NCI-H1092 (cell line): ENCODE data around the gene IFI27L2.

Source experiments
- DNase-seq: peaks from one replicate; lab custom pipeline; 2025; lab: John Stamatoyannopoulos, UW

Gene IFI27L2

DNA sequence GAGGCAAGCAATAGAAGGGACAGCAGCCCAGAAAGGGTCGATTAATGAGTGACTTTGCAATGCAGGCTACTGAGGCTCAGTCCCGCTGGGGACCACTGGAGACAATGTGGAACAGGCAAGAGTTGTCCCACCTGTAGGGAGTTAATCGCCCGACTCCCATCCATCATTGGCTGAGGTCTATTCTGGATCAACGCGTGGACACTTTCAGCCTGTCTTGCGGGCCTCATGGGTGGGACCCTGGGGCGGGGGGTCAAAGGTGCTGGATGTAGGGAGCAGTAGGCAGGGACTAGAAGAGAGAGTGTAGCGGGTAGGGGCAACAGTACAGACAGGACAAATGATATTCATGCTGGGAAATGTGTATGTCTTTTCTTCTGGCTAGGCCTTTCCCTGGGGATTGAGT lies 6.1 kb downstream of the IFI27L2 start:
- DNase-seq, result no peak

- no peak for DNase-seq
Measured at GRCh38 chr14:94122438-94122837, 7.0 kb downstream of the IFI27L2 start.

DNA sequence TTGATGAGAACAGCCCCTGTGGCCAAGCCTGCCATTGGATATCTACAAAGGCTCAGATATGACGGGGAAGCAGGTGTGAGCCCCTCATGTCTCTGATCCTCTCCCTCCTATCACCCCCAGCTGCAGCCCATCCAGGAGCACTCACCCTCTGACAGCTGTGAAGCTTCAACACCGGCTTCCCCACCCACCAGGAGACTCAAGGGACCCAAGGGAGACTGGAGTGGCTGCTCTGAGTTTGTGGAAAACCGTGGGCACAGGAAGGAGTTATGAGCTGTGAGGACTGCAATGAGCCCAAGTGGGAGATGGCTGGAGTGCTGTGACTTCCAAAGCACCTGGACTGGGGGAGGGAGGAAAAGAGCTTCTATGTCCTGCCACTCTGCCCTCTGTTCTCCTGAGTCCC lies 7.9 kb downstream of the IFI27L2 start:
- no peak for DNase-seq

DNA sequence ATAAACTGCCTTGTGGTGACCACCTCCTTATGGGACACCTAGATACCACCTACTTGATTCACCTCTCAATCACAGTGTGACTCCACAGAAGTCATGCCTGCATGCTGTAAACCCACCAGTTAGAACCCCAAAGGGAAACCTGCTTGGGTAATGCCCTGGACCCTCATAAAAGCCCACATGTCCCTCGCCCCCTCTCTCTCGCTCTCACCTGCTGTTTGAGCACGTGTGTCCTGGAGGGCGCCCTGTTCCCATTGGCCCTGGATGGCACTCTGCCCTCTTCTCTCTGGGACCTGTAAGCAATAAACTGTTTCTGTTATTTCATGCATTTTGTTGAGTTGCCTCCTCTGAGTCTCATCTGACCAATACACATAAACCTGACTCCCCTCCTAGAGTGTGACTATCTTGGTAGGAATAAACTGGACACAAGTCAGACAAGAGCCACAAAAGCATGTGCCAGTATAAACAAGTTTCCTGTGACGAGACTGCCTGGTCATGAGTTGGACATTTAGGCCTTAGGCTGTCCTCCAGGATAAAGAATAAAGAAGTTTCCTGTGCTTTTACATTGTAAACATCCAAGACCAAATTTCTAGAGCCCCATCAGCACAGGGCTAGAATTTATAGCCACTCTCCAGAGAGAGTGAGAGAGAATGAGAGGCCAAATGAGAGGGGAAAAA lies 8.6 kb downstream of the IFI27L2 start:
- DNase-seq, result no peak

DNA sequence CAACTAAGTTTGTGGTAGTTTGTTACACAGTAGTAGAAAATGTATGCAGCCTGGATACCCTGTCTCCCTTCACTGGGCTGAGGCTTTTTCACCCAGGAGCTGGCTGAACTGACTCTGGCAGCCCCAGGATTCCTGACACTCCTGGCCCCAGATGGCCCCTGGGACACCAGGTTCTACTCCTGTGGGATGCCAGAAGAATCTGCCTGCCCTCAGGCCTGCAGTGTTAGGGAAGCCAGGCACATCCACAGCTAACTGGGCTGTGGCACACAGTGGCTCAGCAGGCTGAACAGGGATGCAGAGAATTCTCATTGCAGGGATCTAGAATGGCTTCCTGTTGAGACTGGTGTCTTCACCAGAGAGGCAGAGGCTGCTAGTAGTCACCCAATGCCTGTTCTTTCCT lies 10.3 kb downstream of the IFI27L2 start:
- no peak for DNase-seq

- no peak for DNase-seq
Measured at GRCh38 chr14:94117856-94118255, 11.5 kb downstream of the IFI27L2 start.

DNA sequence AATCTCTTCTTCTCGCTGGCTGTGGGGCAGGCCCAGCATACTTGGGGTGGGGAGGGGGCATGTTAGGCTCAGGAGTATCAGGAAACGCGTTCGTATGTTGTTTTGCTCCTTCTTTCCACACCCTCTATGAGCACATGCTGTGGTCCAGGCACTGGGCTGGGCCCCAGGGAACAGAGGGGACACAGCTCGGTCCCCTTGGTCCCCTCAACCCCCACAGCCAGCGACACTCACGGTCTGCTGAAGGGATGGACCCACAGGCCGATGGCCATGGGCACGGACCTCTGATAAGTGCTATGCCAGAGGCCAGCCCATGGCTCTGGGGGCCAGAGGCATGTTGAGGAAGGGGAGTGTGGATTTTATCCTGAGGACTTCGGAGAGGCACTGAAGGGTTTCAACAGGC lies 12.7 kb downstream of the IFI27L2 start:
- no peak for DNase-seq

GRCh38 chr14:94115631-94116030 lies 13.8 kb downstream of the IFI27L2 start:
- no peak for DNase-seq

GRCh38 chr14:94115058-94115591 lies 14.3 kb downstream of the IFI27L2 start:
- no peak for DNase-seq

- no peak for DNase-seq
Measured at GRCh38 chr14:94114589-94115057, 14.8 kb downstream of the IFI27L2 start.

DNA sequence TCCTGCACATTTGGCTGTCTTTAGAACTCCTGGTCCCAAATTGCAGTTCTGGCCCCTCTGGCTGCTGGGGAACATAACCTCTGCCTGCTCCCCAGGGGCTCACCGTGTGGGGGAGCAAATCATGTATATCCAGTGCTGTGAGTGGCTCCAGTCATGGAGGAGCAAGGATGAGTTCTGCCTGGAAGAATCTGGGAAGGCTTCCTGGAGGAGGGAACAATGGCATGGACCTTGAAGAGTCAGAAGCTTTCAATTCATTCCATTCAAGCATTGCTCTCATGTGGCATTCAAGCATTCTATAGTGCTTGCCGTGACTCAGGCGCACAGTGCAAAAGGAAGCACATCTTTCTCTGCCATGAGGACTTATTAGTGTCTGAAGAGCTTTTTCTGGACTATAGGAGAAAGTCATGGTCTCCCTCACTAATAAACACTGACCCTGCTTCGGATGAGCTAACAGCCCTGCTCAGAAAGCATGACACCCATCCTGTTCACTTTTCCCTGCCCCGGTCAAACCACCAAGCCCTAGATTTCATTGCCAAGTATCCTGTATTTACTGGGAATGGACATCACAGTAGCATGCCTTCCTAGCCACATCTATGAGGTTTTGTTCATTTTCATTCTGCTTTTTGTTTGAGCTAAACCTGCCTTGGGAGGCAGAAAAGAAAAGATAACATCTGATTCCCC lies 15.4 kb downstream of the IFI27L2 start:
- DNase-seq, result no peak

- DNase-seq, result peak; percentile 58
Measured at GRCh38 chr14:94113490-94113889, 15.9 kb downstream of the IFI27L2 start.

DNA sequence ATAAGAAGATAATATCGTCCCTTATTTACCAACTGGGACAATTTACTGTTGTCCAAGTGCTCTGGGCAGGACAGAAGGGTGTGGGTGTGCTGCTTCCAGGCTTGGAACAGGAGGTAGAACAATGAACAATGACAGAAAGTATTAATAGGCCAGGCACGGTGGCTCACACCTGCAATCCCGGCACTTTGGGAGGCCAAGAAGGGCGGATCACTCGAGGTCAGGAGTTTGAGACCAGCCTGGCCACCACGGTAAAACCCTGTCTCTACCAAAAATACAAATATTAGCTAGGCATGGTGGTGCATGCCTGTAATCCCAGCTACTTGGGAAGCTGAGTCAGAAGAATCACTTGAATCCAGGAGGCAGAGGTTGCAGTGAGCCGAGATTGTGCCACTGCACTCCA lies 16.3 kb downstream of the IFI27L2 start:
- no peak for DNase-seq

DNA sequence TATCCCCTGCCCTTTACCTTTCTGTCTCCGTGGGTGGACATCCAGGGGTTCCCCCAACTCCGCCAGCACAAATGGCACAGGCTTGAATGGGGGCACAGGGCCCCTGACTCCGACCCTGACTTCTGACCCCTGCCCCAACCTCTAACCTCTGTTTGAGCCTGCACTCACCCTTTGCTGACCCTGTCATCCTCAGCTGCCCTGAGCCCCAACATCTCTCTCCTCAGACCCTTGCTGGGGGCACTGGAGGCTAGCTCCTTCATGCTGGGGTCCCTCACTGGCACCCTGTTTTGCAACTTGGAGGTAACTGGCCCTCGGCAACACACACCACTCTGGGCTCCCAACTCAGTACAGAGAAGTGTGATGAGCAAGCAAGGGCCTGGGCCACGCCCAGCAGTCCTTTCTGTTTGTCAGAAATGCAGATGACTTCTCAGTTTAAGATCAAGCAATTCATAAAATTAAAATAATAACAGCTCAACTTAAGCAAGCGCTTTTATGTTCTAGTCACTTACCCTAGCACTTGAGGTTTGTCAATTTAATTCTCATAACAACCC lies 16.8 kb downstream of the IFI27L2 start:
- DNase-seq, result no peak

DNA sequence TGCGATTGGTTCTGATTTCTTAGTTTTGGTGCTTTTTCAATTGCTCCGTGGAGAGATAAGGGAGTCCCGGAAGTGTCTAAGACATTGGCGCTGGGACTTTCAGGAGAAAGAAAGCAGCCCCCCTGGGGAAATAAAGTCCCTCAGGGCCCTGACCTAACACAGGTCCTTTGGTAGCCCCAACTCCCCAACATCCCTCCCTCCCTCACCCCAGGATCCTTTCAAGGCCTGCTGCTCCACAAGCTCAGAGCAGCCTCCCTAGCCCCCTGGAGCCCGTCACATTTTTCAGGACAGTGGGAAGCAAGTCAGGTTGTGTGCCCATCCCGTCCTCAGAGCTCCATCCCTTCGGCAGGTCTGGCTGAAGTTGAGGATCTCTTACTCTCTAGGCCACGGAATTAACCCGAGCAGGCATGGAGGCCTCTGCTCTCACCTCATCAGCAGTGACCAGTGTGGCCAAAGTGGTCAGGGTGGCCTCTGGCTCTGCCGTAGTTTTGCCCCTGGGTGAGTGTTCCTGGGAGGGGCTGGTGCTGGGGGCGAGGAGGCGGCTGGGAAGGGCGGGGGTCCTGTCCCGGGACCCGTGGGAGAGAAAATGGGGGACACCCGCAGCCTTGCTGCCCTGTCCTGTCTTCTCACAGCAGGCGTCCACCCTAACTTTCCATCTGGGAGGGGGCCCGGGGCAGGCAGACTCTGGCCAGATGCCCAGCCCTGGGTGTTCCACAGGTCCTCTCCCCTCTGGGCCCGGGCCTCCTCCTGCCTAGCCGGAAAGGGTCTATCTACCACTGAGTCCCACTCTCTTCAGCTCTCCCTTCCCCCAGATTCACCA lies 17.9 kb downstream of the IFI27L2 start:
- no peak for DNase-seq

- DNase-seq, result no peak
Measured at GRCh38 chr14:94110552-94111181, 18.7 kb downstream of the IFI27L2 start, which contains the start of gene IFI27. Gene IFI27 (plus strand): TSS chr14:94110736.

GRCh38 chr14:94109915-94110250 lies 19.5 kb downstream of the IFI27L2 start:
- DNase-seq, result no peak

GRCh38 chr14:94104731-94105130 lies 24.7 kb downstream of the IFI27L2 start:
- DNase-seq, result no peak

DNA sequence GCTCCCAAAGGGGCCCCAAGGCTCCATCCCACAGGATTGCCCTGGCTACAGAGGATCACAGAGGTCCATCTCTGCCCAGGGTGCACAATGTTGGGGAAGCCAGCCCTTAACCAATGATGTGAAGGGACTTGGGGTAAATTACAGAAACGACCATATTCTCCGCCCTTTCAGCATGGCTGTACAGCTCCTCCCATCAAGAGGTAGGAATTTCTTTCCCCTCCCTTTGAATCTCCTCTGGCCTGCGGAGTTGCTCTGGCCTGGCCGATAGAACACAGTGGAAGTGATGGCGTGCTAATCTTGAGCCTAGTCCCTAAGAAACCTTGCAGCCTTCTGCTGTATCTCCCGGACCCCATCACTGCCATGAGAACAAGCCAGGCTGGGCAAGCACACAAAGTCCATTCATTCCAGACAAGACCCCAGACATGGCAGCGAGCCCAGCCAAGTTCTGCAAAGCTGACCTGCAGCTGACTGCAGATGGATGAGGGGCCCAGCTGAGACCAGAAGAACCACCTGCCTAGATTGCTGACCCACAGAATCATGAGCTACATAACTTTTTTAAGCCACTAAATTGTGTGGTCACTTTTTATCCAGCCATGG lies 25.8 kb downstream of the IFI27L2 start:
- DNase-seq, result no peak

- DNase-seq, result no peak
Measured at GRCh38 chr14:94102768-94103482, 26.5 kb downstream of the IFI27L2 start.

- no peak for DNase-seq
Measured at GRCh38 chr14:94101748-94102147, 27.7 kb downstream of the IFI27L2 start.
